Hepatocyte (in vitro differentiated cells): Measurements from ENCODE around the gene ABCA2. TPM values are rescaled to one million over a fixed set of nuclear protein-coding genes. Genes with fewer than 3 reads are reported as not detected.
A peak's percentile ranks its signal among the peaks of the same experiment; 100 is the strongest.

Source experiments
- DNase-seq: peaks from one replicate; pipeline ENCODE4 v3.0.0-alpha.2; 2016; ENCODE audit warnings: low spot score
- H2AFZ ChIP-seq: fragments of 200-600 bp; sonication (generic); 2 replicates; pipeline ENCODE4 v1.6.0; 2016; ENCODE audit warnings: antibody characterized with exemption, mild to moderate bottlenecking
- H3K27ac ChIP-seq: fragments of 200-600 bp; sonication (generic); 2 replicates; pipeline ENCODE4 v1.5.1; 2016; ENCODE audit warnings: mild to moderate bottlenecking
- H3K27me3 ChIP-seq: fragments of 200-600 bp; sonication (generic); 2 replicates; pipeline ENCODE4 v1.6.1; 2016
- H3K36me3 ChIP-seq: fragments of 200-600 bp; sonication (generic); replicated peaks from 2 replicates; pipeline ENCODE4 v1.5.1; 2016; ENCODE audit warnings: low read depth; ENCODE audit not compliant: insufficient read depth
- H3K4me1 ChIP-seq: fragments of 200-600 bp; sonication (generic); 2 replicates; pipeline ENCODE4 v1.5.1; 2016; ENCODE audit warnings: mild to moderate bottlenecking, moderate library complexity; ENCODE audit not compliant: insufficient read depth
- H3K4me2 ChIP-seq: fragments of 200-600 bp; sonication (generic); 2 replicates; pipeline ENCODE4 v1.6.0; 2016
- H3K4me3 ChIP-seq: fragments of 200-600 bp; sonication (generic); 2 replicates; pipeline ENCODE4 v1.5.1; 2016; ENCODE audit warnings: mild to moderate bottlenecking
- H3K79me2 ChIP-seq: fragments of 200-600 bp; sonication (generic); 2 replicates; pipeline ENCODE4 v1.6.0; 2017; ENCODE audit warnings: mild to moderate bottlenecking
- H3K9me2 ChIP-seq: fragments of 200-600 bp; sonication (generic); replicated peaks from 2 replicates; pipeline ENCODE4 v1.6.0; 2017; ENCODE audit warnings: mild to moderate bottlenecking; ENCODE audit not compliant: insufficient read depth
- H3K9me3 ChIP-seq: fragments of 200-600 bp; sonication (generic); 2 replicates; pipeline ENCODE4 v1.5.1; 2016; ENCODE audit warnings: low read depth, mild to moderate bottlenecking
- H4K20me1 ChIP-seq: fragments of 200-600 bp; sonication (generic); 2 replicates; pipeline ENCODE4 v1.6.0; 2016; ENCODE audit warnings: mild to moderate bottlenecking; ENCODE audit not compliant: insufficient read depth, poor library complexity, severe bottlenecking
- CTCF ChIP-seq: fragments of 200-600 bp; sonication (generic); IDR thresholded peaks from 2 replicates; pipeline ENCODE4 v1.5.1; 2016; ENCODE audit warnings: antibody characterized with exemption, mild to moderate bottlenecking; ENCODE audit not compliant: poor library complexity
- EZH2 ChIP-seq: fragments of 200-600 bp; sonication (generic); IDR thresholded peaks from 2 replicates; pipeline ENCODE4 v1.6.1; 2016; ENCODE audit warnings: antibody characterized with exemption, mild to moderate bottlenecking, borderline replicate concordance
- EZH2phosphoT487 ChIP-seq: fragments of 200-600 bp; sonication (generic); IDR thresholded peaks from one replicate; pipeline ENCODE4 v1.6.1; 2018; ENCODE audit warnings: antibody characterized with exemption, mild to moderate bottlenecking, low read depth, moderate library complexity; ENCODE audit not compliant: unreplicated experiment, severe bottlenecking
- WGBS: methylation state at CpG from one replicate; pipeline ENCODE4 v1.1.6; 2016; ENCODE audit warnings: low lambda C conversion rate; ENCODE audit errors: missing lambda C conversion rate; 5-methylcytosine and 5-hydroxymethylcytosine counted together
- polyA plus RNA-seq: library from polyadenylated mRNA; unstranded; fragments of >200 nt; fragmentation: Nextera tagmentation; extraction: Ambion mirVana; gene quantifications from 2 replicates; pipeline ENCODE4 v1.2.1, GENCODE V29; 2016
- total RNA-seq: library from RNA; depleted of rRNA; stranded (reverse); fragments of >200 nt; gene quantifications from 2 replicates; pipeline ENCODE4 v1.2.3, GENCODE V29; 2014

The ABCA2 gene
- total and polyA plus RNA-seq, 2 experiments from 2014 or later = 14.6 to 15.6 TPM

- no peaks in the 10 kb centered on the region for H3K79me2 ChIP-seq
- no peaks in the 10 kb centered on the region for H3K27me3 ChIP-seq
- H3K36me3 ChIP-seq = no peaks in the 10 kb centered on the region
- H2AFZ ChIP-seq = no peak overlapping the region
- DNase-seq = peak; percentile 83
- H3K4me3 ChIP-seq = no peak overlapping the region
- no peaks in the 10 kb centered on the region for H3K9me2 ChIP-seq
- peak overlapping the region; percentile 100 for H3K4me2 ChIP-seq
- peaks cover 20% of the 10 kb centered on the region for H3K4me1 ChIP-seq
- no peaks in the 10 kb centered on the region for H4K20me1 ChIP-seq
- peak overlapping the region; percentile 72 for H3K27ac ChIP-seq
- 48% methylated on average over 19 of the region's 19 CpGs for WGBS
- no peaks in the 10 kb centered on the region for H3K9me3 ChIP-seq
- no peak for TF ChIP-seq EZH2phosphoT487
- peak; percentile 81 for TF ChIP-seq CTCF
- TF ChIP-seq EZH2 = no peak
These were observed 1.3 kb upstream of the ABCA2 start for GRCh38 chr9:137029058-137029936.

GRCh38 chr9:137028263-137029057 lies 423 bp upstream of the ABCA2 start:
- Histone ChIP-seq H4K20me1 (no peaks in the 10 kb centered on the region), H2AFZ (peak overlapping the region; percentile 100), H3K4me2 (peak overlapping the region; percentile 100), H3K36me3 (no peaks in the 10 kb centered on the region), H3K27me3 (no peaks in the 10 kb centered on the region), H3K9me2 (no peaks in the 10 kb centered on the region), H3K9me3 (no peaks in the 10 kb centered on the region), H3K79me2 (no peaks in the 10 kb centered on the region), H3K4me1 (peaks cover 20% of the 10 kb centered on the region), H3K4me3 (peak overlapping the region; percentile 85), H3K27ac (peak overlapping the region; percentile 72)
- DNase-seq = peak; percentile 91
- TF ChIP-seq EZH2phosphoT487 (no peak), CTCF (peak; percentile 42), EZH2 (no peak)
- 3% methylated on average over 81 of the region's 98 CpGs for whole genome bisulfite sequencing

GRCh38 chr9:137026828-137027227 lies 1.2 kb downstream of the ABCA2 start:
- no peak for DNase-seq
- no peaks in the 10 kb centered on the region for H3K36me3 ChIP-seq
- 94% methylated on average over 4 of the region's 4 CpGs for WGBS
- H4K20me1 ChIP-seq = no peaks in the 10 kb centered on the region
- H3K4me1 ChIP-seq = peaks cover 20% of the 10 kb centered on the region
- no peaks in the 10 kb centered on the region for H3K79me2 ChIP-seq
- H3K4me2 ChIP-seq = peak overlapping the region; percentile 88
- TF ChIP-seq CTCF (no peak), EZH2phosphoT487 (no peak), EZH2 (no peak)
- no peaks in the 10 kb centered on the region for H3K9me3 ChIP-seq
- H3K4me3 ChIP-seq = no peak overlapping the region
- no peaks in the 10 kb centered on the region for H3K27me3 ChIP-seq
- H3K9me2 ChIP-seq = no peaks in the 10 kb centered on the region
- no peak overlapping the region for H2AFZ ChIP-seq
- H3K27ac ChIP-seq = no peak overlapping the region
